Heart right ventricle (tissue), 16 donors: Measurements from ENCODE around the gene XPO6. TPM values are rescaled to one million over a fixed set of nuclear protein-coding genes. Genes with fewer than 3 reads are reported as not detected.

Experiments
- ATAC-seq, 8 donors: fragments of 200-7000 bp; cut with Tn5 transposase; one replicate each; pipeline ENCODE4 v1.9.1; 2020; ENCODE audit warnings: mild to moderate bottlenecking in 8 of 8, moderate library complexity in 8 of 8, moderate number of reproducible peaks in 1 of 8
- DNase-seq, 2 donors: peaks; one replicate each; pipeline ENCODE4 v3.0.0-alpha.2; 2020
- H3K27ac ChIP-seq, 10 donors: fragments of 200-600 bp; sonication (generic) in 2 of 10; one replicate each; pipeline versions ENCODE4 v1.5.0 to v1.8.0; 2020 to 2022; ENCODE audit warnings: mild to moderate bottlenecking in 3 of 10
- H3K27me3 ChIP-seq, 7 donors: fragments of 200-600 bp; one replicate each; pipeline ENCODE4 v1.8.0; 2021 to 2022; ENCODE audit warnings: mild to moderate bottlenecking in 2 of 7
- H3K36me3 ChIP-seq, 9 donors: fragments of 200-600 bp; sonication (generic) in 1 of 9; one replicate each; pipeline versions ENCODE4 v1.5.0 to v1.8.0; 2020 to 2022; ENCODE audit warnings: mild to moderate bottlenecking in 2 of 9
- H3K4me1 ChIP-seq, 9 donors: fragments of 200-600 bp; sonication (generic) in 1 of 9; one replicate each; pipeline versions ENCODE4 v1.5.0 to v1.8.0; 2020 to 2022; ENCODE audit warnings: mild to moderate bottlenecking in 4 of 9
- H3K4me3 ChIP-seq, 10 donors: fragments of 200-600 bp; sonication (generic) in 2 of 10; one replicate each; pipeline versions ENCODE4 v1.5.0 to v1.8.0; 2020 to 2022; ENCODE audit warnings: mild to moderate bottlenecking in 7 of 10, moderate library complexity in 2 of 10
- H3K9me3 ChIP-seq, 11 donors: fragments of 200-600 bp in 10 of 11; sonication (generic) in 2 of 11; one replicate each; pipeline versions ENCODE4 v1.5.0 to v1.8.0; 2013 to 2022; ENCODE audit warnings: mild to moderate bottlenecking in 2 of 11, control low read depth in 1 of 11, moderate library complexity in 1 of 11
- WGBS, 2 donors: extraction: QIAGEN DNeasy Blood & Tissue Kit; methylation state at CpG; one replicate each; pipeline ENCODE4 v1.1.7; 2013; ENCODE audit warnings: inconsistent platforms in 1 of 2; 5-methylcytosine and 5-hydroxymethylcytosine counted together
- intact Hi-C, 10 donors: fragments of 100-400 bp; cut with DNase I; formaldehyde crosslinking; loops; one replicate each; pipeline versions ENCODE4 v1.11.1 to v1.14.2; 2022
- polyA plus RNA-seq, 2 donors: library from polyadenylated mRNA; stranded (reverse); fragments of 200-250 nt; gene quantifications; one replicate each; pipeline ENCODE4 v1.2.3, GENCODE V29; 2013
- total RNA-seq, 10 donors: library from RNA; stranded (reverse); fragmentation: NEBNext Ultra II Directional in 3 of 10; extraction: Animal tissue kit (Norgen Biotek cat#: 25700) in 3 of 10; gene quantifications; one replicate each; pipeline versions ENCODE4 v1.2.1 to v1.2.4, GENCODE V29; 2021 to 2023
- TF ChIP-seq, protein P1 (sequence below), 9 donors: fragments of 200-600 bp; sonication (generic) in 2 of 9; IDR thresholded peaks; one replicate each; pipeline versions ENCODE4 v1.5.0 to v1.8.0; 2021 to 2022; ENCODE audit warnings: antibody characterized with exemption in 9 of 9, mild to moderate bottlenecking in 5 of 9, moderate library complexity in 1 of 9
- donor health status: Arrhythmogenic right ventricular cardiomyopathy.
- donor health status: ischemic (EF 13 %, LVEDD 7.1; RV severe dilation, severe dysfunction).
- donor health status: healthy with polysubstance abuse.
- donor health status: DM: no; HTN: yes; CAD: no.
- donor health status: DM: no; HTN: no; CAD: no.
- donor health status: ischemic (EF 25% LVEDD 6.9; RV normal size, moderate dysfunction).
- donor health status: ischemic (EF 25% LVEDD 5.7; RV mildly dilated, moderate dysfunction).
- donor health status: healthy.
- donor health status: DM: yes; HTN: yes; CAD: no.
- donor health status: Ischemic cardiomyopathy.
- donor health status: ischemic (EF 35%, LVEDD 5.7; RV mildly dilated, moderate dysfunction).
- donor health status: nonischemic (EF 11% LVEDD 7.7; RV severe dilation, severe dysfunction).
- donor health status: DM: yes; HTN: yes; CAD: no.
- donor health status: PGD.
- donor health status: ischemic (EF 29% LVEDD 5.4; RV normal size, mild dysfunction).
- donor health status: nonischemic (EF 23%, LVEDD 6.1; RV moderate dilation, normal function).

XPO6 gene
- total and polyA plus RNA-seq, 12 donors: 22.1 to 41.8 (median 29.3) TPM

DNA sequence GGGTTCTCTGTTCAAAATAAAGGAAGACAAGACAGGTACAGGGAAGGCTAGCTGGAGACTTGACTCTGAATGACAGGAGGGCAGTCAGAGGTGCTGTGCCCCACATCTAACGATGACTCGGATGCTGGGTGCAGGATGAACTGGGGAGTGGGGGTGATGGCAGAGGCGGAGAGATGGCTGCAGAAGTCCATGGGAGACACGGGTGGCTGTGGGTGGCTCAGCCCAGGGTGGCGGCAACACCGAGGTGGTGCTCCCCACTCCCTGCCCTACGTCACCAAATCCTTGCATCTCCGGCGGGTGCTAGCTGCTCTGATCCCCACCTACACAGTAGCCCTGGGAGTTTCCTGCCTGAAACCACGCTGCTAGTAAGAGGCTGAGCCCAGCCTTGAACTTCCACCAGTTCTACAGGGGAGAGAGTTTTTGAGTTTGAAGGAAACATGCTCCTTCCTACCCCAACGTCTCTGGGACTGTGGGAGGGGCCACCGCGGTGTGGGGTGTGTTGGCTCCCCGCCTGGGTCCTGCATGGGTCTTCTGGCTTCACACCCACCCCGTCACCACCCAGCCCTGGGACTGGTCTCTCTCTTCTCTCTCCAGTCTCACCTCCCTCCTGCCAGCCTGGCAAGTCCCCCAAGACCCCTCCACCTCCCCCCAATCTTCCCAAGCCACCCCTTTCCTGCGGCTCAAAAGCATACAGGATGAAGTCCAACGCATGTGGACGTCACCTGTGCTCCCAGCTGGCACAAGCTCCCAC is 152.8 kb downstream of the XPO6 start:
- H3K4me3 ChIP-seq: no peak overlapping the region
- ATAC-seq: no peak
- H3K27ac ChIP-seq: no peak overlapping the region
- 66 to 67% methylated on average over 18 of the region's 18 CpGs for whole genome bisulfite sequencing, 2 donors
- intact Hi-C loops: no loop called here
- no peaks in the 10 kb centered on the region for H3K4me1 ChIP-seq
- TF ChIP-seq, protein P1, sequence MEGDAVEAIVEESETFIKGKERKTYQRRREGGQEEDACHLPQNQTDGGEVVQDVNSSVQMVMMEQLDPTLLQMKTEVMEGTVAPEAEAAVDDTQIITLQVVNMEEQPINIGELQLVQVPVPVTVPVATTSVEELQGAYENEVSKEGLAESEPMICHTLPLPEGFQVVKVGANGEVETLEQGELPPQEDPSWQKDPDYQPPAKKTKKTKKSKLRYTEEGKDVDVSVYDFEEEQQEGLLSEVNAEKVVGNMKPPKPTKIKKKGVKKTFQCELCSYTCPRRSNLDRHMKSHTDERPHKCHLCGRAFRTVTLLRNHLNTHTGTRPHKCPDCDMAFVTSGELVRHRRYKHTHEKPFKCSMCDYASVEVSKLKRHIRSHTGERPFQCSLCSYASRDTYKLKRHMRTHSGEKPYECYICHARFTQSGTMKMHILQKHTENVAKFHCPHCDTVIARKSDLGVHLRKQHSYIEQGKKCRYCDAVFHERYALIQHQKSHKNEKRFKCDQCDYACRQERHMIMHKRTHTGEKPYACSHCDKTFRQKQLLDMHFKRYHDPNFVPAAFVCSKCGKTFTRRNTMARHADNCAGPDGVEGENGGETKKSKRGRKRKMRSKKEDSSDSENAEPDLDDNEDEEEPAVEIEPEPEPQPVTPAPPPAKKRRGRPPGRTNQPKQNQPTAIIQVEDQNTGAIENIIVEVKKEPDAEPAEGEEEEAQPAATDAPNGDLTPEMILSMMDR (IDR thresholded peaks at IDR 0.05): no peak
- no peak for DNase-seq
- peaks cover 13 to 91% (median 55%) of the 10 kb centered on the region in 7 donors for H3K27me3 ChIP-seq
- no peaks in the 10 kb centered on the region for H3K9me3 ChIP-seq
- no peaks in the 10 kb centered on the region for H3K36me3 ChIP-seq

- no peaks in the 10 kb centered on the region for H3K4me1 ChIP-seq
- no peak overlapping the region for H3K27ac ChIP-seq
- WGBS, 2 donors: 78 to 87% methylated on average over 8 of the region's 8 CpGs
- TF ChIP-seq, protein P1 (IDR thresholded peaks at IDR 0.05): no peak
- H3K4me3 ChIP-seq: no peak overlapping the region
- intact Hi-C loops: no loop called here
- peaks cover 10 to 96% (median 52%) of the 10 kb centered on the region in 7 donors for H3K27me3 ChIP-seq
- H3K36me3 ChIP-seq: no peaks in the 10 kb centered on the region
- DNase-seq (no peak), ATAC-seq (no peak)
- H3K9me3 ChIP-seq: no peaks in the 10 kb centered on the region
Measured at GRCh38 chr16:28057949-28058348, 153.8 kb downstream of the XPO6 start.

- Histone ChIP-seq H3K27ac (no peak overlapping the region), H3K36me3 (no peaks in the 10 kb centered on the region), H3K9me3 (peaks cover 0 to 11% (median 4%) of the 10 kb centered on the region in 11 donors), H3K4me1 (no peaks in the 10 kb centered on the region), H3K4me3 (no peak overlapping the region), H3K27me3 (peaks cover 0 to 70% (median 9%) of the 10 kb centered on the region in 7 donors)
- TF ChIP-seq, protein P1 (IDR thresholded peaks at IDR 0.05): no peak
- no peak for DNase-seq
- peak in 3 of 8 donors; percentile 16 to 42 (median 39) for ATAC-seq
- 28 to 34% methylated on average over 15 of the region's 15 CpGs for WGBS, 2 donors
- intact Hi-C loops: no loop called here
Measured at GRCh38 chr16:28053461-28053860, 158.3 kb downstream of the XPO6 start.

DNA sequence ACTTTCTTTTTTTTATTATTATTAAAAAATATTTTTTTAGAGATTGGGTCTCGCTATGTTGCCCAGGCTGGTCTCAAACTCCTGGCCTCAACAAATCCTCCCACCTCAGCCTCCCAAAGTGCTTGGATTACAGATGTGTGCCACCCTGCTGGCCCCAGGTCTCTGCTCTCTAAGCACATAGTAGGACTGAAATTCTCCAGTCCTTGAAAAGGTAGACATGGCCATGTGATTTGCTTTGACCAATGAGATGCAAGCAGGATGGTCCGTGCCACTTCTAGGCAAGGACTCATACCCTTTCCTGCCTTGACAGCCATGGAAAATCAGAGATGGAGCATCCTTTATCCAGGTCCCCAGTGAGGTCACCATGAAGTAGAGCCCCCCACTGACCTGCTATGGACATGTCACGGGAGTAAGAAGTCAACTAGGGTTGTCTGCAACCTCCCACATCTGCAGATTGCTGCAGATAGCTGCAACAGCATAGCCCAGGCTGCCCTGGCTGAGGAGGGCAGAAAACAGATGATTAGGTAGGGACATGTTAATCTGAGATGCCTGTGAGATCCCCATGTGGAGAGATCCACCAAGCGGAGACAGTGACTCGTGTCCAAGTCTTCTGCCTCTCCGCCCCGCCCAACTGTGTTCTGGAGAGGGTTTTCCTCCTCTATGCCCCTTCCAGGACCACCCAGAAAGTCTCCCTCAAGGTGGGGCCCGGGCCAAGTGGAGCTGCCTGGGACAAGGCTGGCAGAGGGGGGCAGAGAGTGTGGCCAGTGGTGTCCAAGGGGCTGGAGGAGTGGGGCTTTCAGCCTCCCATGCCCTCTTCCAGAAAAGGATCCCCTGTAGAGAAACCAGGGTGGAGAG is 159.3 kb downstream of the XPO6 start:
- Histone ChIP-seq H3K36me3 (no peaks in the 10 kb centered on the region), H3K4me1 (no peaks in the 10 kb centered on the region), H3K4me3 (no peak overlapping the region), H3K9me3 (peaks cover 0 to 19% (median 5%) of the 10 kb centered on the region in 11 donors), H3K27ac (no peak overlapping the region), H3K27me3 (peaks cover 0 to 61% (median 9%) of the 10 kb centered on the region in 7 donors)
- intact Hi-C loops: no loop called here
- ATAC-seq (no peak), DNase-seq (no peak)
- WGBS, 2 donors: 75 to 79% methylated on average over 8 of the region's 8 CpGs
- TF ChIP-seq, protein P1 (IDR thresholded peaks at IDR 0.05): no peak
